Progenitor cell of endocrine pancreas (in vitro differentiated cells): ENCODE measurements around the gene FOXB1. TPM values are rescaled to one million over a fixed set of nuclear protein-coding genes. Genes with fewer than 3 reads are reported as not detected.

Source experiments
- DNase-seq: peaks from one replicate; pipeline ENCODE4 v3.0.0; 2021; ENCODE audit warnings: low spot score; ENCODE audit not compliant: unreplicated experiment
- H3K27ac Mint-ChIP-seq: 2 replicates; pipeline ENCODE4 v1.8.0; 2021; ENCODE audit warnings: mild to moderate bottlenecking, moderate library complexity, mixed read lengths
- H3K27me3 Mint-ChIP-seq: 2 replicates; pipeline ENCODE4 v1.8.0; 2021; ENCODE audit warnings: mixed read lengths
- H3K36me3 Mint-ChIP-seq: 2 replicates; pipeline ENCODE4 v1.8.0; 2022; ENCODE audit warnings: mixed read lengths; ENCODE audit not compliant: insufficient read depth
- H3K4me1 Mint-ChIP-seq: 2 replicates; pipeline ENCODE4 v1.8.0; 2021; ENCODE audit warnings: low read depth, mixed read lengths
- H3K4me3 Mint-ChIP-seq: 2 replicates; pipeline ENCODE4 v1.8.0; 2021; ENCODE audit warnings: low read depth, mild to moderate bottlenecking, moderate library complexity, mixed read lengths
- H3K9me3 Mint-ChIP-seq: 2 replicates; pipeline ENCODE4 v1.8.0; 2021; ENCODE audit warnings: low read depth, mixed read lengths
- CTCF ChIP-seq: fragments of 200-600 bp; sonication (generic); IDR thresholded peaks from one replicate; pipeline ENCODE4 v1.5.0; 2021; ENCODE audit warnings: antibody characterized with exemption, mild to moderate bottlenecking; ENCODE audit not compliant: unreplicated experiment
- total RNA-seq: library from RNA; stranded (reverse); gene quantifications from 2 replicates; pipeline ENCODE4 v1.2.1, GENCODE V29; 2021

Gene FOXB1
- total RNA-seq, 1 donor from 2014 or later = not detected

DNA sequence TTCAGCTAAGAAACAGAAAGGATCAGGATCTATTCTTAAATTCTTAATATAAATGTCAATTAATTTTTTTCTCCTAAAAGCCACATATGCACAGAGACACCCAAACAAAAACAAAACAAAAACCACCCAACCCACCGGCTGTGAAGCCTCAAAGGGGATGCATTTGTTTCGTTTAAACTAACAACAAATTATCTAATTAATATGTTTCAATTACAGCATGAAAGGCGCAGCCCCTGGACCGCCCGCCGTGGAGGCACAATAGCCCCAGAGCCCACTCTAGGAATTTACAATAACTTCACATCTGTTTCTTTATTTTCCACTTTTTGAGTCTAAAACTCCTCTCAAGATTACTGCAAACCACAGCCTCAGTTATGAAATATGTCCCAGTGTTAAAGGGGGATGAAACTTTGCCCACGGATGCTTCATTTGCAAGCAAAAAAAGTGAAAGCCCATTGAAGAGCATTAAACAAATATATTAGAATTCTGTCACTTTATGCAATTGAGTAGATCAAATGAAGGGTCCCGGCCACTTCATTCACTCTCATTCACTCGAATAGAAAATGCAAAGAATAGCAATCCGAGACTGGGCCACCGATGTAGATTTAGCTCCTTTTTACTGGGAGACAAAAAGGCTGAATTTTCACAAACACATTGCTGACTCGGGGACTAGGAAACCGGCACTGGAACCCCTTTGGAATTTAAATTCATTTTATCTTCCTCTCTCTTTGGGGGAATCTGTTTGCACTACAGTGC is 6.0 kb downstream of the FOXB1 start:
- Mint-ChIP-seq H3K27ac (no peak overlapping the region), H3K4me1 (peaks cover 14% of the 10 kb centered on the region), H3K27me3 (peaks cover 96% of the 10 kb centered on the region), H3K36me3 (no peaks in the 10 kb centered on the region), H3K9me3 (no peaks in the 10 kb centered on the region), H3K4me3 (no peak overlapping the region)
- TF ChIP-seq CTCF = no peak
- no peak for DNase-seq

DNA sequence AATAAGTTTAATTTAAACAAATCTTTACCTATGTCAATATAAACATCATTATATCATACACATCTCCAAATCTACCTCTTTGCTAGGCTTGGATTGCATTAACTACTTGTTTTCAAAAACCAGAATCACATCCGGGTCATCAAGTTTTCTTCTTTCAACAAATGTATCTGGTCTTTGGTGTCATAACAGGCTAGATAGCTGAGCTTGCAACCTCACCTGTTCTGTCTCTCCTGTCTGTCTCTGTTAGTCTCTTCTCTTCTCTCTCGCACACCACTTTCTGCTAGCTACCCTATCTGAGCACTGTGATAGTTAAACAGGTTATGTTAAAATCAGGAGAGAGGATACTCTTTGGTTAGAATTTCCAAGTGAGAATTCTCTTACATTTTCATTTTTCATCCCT is 6.7 kb downstream of the FOXB1 start:
- H3K4me1 Mint-ChIP-seq = peaks cover 9% of the 10 kb centered on the region
- no peak overlapping the region for H3K27ac Mint-ChIP-seq
- no peak overlapping the region for H3K4me3 Mint-ChIP-seq
- H3K36me3 Mint-ChIP-seq = no peaks in the 10 kb centered on the region
- peaks cover 95% of the 10 kb centered on the region for H3K27me3 Mint-ChIP-seq
- no peak for DNase-seq
- H3K9me3 Mint-ChIP-seq = no peaks in the 10 kb centered on the region
- no peak for TF ChIP-seq CTCF

DNA sequence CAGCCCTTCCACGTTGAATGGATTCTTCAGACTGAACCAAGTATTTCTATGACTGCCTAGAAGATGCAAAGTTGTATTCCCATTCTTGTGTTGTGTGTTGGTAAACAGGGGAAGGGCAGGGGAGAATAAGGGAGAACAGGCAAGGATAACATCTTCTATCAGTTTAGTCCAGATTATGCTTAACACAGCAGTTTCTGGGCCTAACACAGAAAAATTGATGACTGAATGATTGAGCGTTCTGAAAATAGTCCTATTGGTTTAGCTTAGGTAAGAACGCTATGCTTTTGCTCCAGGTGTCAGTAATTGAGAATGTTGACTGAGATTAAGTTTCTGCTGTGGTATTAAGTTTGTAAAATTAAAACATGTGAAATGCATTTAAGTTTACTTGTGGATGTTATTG is 8.6 kb downstream of the FOXB1 start:
- no peaks in the 10 kb centered on the region for H3K36me3 Mint-ChIP-seq
- H3K9me3 Mint-ChIP-seq = peaks cover 6% of the 10 kb centered on the region
- no peak overlapping the region for H3K27ac Mint-ChIP-seq
- no peak overlapping the region for H3K4me3 Mint-ChIP-seq
- H3K27me3 Mint-ChIP-seq = peaks cover 87% of the 10 kb centered on the region
- H3K4me1 Mint-ChIP-seq = no peaks in the 10 kb centered on the region
- DNase-seq = no peak
- TF ChIP-seq CTCF = no peak

GRCh38 chr15:60017538-60018520 is 13.7 kb downstream of the FOXB1 start:
- H3K4me1 Mint-ChIP-seq = no peaks in the 10 kb centered on the region
- TF ChIP-seq CTCF = no peak
- H3K36me3 Mint-ChIP-seq = no peaks in the 10 kb centered on the region
- H3K27ac Mint-ChIP-seq = no peak overlapping the region
- H3K27me3 Mint-ChIP-seq = peaks cover 67% of the 10 kb centered on the region
- no peak overlapping the region for H3K4me3 Mint-ChIP-seq
- DNase-seq = no peak
- H3K9me3 Mint-ChIP-seq = peaks cover 9% of the 10 kb centered on the region

DNA sequence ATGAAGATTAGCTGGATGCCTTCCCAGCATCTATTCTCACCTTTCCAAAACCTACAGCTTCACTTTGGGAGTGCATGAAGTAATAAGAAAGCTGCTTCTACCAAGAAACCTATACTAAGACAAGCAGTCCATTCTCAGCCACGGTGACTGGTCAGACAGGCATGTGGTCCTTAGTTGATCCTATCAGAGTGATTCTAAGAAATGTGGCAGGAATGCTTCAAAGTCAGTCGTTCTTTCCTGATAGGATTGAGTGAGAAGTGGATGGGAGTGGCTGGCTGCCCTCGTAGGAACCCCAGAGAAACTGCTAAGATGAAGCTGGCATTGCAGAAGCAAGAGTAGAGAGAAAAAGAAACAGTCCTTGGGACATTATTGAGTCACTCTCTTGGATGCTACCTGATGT is 16.6 kb downstream of the FOXB1 start:
- no peak for DNase-seq
- H3K27me3 Mint-ChIP-seq = peaks cover 56% of the 10 kb centered on the region
- H3K36me3 Mint-ChIP-seq = no peaks in the 10 kb centered on the region
- no peaks in the 10 kb centered on the region for H3K4me1 Mint-ChIP-seq
- H3K9me3 Mint-ChIP-seq = peaks cover 9% of the 10 kb centered on the region
- TF ChIP-seq CTCF = no peak
- no peak overlapping the region for H3K4me3 Mint-ChIP-seq
- H3K27ac Mint-ChIP-seq = no peak overlapping the region
